ENCODE data around the gene SLC6A6.

Gene SLC6A6

GRCh38 chr3:14520967-14521366, 118.6 kb downstream of the SLC6A6 start:
- DNase-seq (ENCODE audit: low read depth in 2 of 2) = no peak

GRCh38 chr3:14521611-14522010, 119.2 kb downstream of the SLC6A6 start:
- no peak for DNase-seq (ENCODE audit: low read depth in 2 of 2)

- no peak for DNase-seq (ENCODE audit: low read depth in 2 of 2)
These were observed 119.8 kb downstream of the SLC6A6 start for GRCh38 chr3:14522129-14522691.

- DNase-seq (ENCODE audit: low read depth in 2 of 2) = no peak
These were observed 120.4 kb downstream of the SLC6A6 start for GRCh38 chr3:14522768-14523167.

DNA sequence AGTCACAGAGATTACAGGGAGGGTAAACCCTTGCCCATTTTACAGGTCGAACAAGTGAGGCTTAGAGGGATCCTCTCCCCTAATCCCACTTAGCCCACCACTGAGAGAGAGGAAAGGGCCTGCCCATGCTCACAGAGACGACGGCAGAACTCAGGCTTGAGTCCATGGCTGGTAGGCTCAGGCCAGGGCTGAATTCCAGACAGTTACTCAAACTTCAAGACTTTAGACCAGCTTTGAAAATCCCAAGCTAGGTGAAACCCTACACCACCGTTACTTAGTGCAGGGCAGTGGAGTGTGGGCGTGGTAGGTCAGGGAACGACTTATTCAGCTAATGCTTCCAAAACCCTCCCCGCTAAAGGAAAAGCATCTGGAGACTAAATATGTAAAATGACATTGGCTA, 121.4 kb downstream of the SLC6A6 start:
- no peak for DNase-seq (ENCODE audit: low read depth in 2 of 2)

GRCh38 chr3:14524311-14524711, 121.9 kb downstream of the SLC6A6 start:
- DNase-seq (ENCODE audit: low read depth in 2 of 2) = no peak

- no peak for DNase-seq (ENCODE audit: low read depth in 2 of 2)
These were observed 122.7 kb downstream of the SLC6A6 start for GRCh38 chr3:14524920-14525660.

GRCh38 chr3:14525685-14526631, 123.6 kb downstream of the SLC6A6 start:
- DNase-seq (ENCODE audit: low read depth in 2 of 2) = no peak

DNA sequence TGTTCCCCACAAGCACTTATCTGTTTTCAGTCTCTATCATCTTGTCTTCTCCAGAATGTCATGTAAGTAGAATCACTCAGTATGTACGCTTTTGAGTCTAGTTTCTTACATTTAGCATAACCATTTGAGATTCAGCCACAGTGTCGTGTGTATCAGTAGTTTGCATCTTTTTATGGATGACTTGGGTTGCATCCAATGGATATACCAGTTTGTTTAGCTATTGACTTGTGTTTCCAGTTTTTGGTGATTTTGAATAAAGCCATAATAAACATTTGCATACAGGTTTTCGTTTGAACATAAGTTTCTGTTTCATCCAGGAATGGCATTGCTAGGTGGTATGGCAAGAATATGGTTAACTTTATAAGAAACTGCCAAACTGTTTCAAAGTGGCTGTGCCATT, 125.7 kb downstream of the SLC6A6 start:
- DNase-seq (ENCODE audit: low read depth in 2 of 2) = no peak

DNA sequence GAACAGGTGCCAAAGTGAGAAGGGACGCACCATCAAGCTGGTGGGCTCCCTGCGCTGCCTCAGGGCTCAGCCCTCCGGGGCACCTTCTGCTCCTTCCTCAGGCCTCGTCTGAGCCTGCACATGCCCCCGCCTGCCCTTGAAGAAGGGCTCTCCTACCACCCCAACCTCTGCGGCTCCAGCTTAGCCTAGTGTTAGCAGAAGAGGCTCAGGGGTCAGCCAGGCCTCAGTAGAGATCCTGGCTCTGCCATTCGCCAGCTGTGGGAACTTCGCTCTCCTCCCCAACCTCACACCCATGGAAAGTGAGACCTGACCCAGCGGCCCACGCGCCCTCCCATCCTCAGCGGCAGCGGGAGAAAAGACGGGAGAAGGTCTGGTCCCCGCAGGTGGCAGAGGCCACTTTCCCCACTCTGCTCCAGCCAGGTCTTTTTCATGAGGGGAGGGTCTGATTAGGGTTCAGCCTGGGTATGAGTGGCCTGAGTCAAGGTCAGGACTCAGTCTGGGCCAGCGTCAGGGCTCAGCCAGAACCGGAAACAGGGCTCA, 129.5 kb downstream of the SLC6A6 start:
- no peak for DNase-seq (ENCODE audit: low read depth in 2 of 2)

DNA sequence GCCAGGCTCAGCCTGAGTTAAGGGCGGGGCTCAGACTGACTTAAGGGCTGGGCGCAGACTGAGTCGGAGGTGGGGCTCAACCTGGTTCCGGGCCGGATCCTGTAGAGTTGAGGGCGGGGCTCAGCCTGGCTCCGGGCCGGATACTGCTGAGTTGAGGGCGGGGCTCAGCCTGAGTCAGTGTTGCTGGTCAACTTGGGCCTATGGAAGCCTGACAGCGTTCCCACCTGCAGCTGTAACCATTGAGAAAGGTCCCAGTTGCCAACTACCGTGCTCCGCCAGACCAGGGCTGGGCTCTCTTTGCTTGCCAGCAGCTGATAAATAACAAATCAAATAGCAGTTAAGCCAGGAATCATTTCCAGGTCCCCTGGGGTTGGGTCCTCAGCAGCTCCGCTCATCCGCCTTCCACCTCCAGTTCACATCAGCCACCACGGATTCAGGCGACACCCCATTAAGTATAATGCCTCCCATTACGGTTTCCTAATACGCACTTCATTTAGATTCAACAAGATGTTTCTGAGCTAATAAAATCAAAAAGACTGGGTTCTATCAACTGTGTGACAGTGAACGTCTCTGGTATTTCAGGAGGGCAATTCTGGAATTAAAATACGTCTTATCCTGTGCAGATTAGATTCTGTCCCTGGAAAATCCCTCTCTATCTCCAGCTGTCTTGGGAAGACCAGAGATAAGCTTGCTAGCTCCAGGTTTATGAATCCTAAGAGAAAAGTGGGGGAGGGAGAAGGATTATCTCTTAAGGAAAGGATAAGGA, 130.5 kb downstream of the SLC6A6 start:
- no peak for DNase-seq (ENCODE audit: low read depth in 2 of 2)

- DNase-seq (ENCODE audit: low read depth in 2 of 2) = no peak
These were observed 131.1 kb downstream of the SLC6A6 start for GRCh38 chr3:14533457-14533958.

GRCh38 chr3:14534516-14535191, 132.2 kb downstream of the SLC6A6 start:
- no peak for DNase-seq (ENCODE audit: low read depth in 2 of 2)

GRCh38 chr3:14535616-14536015, 133.2 kb downstream of the SLC6A6 start:
- no peak for DNase-seq (ENCODE audit: low read depth in 2 of 2)

DNA sequence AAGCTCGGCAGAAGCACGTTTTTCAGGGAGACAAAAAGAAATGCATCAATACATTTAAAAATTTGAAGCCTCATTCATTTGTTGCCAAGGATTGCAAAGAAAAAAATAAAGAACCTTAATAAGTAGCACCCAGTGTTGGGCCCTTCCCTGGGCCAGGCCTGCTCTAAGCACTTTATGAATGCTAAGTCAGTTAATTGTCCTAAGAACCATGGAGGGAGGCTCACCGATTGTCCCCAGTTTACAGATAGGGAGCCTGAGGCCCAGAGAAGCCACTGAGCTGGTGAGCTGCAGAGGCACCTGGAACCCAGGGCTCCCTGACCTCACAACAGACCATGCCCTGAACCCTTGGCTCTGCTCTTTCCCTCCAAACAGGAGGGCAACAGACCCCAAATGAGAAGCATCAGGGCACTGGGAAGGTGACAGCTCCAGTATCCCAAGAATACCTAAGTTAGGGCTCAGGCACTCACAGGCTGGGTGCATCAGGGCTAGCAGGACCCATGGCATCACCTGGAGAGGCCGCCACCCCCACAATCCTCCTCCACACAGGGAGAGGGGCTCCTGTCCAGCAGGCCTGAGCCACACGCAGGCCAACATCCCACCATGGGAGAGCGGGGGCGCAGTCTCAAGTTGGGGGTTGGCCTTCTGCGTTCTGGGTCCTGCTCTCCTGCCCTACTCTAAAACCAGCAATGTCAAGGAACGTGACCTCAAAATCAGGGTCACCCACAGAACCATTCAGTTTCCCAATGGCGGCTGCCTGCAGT, 133.8 kb downstream of the SLC6A6 start:
- no peak for DNase-seq (ENCODE audit: low read depth in 2 of 2)

GRCh38 chr3:14536837-14537589, 134.6 kb downstream of the SLC6A6 start:
- DNase-seq (ENCODE audit: low read depth in 2 of 2) = no peak

DNA sequence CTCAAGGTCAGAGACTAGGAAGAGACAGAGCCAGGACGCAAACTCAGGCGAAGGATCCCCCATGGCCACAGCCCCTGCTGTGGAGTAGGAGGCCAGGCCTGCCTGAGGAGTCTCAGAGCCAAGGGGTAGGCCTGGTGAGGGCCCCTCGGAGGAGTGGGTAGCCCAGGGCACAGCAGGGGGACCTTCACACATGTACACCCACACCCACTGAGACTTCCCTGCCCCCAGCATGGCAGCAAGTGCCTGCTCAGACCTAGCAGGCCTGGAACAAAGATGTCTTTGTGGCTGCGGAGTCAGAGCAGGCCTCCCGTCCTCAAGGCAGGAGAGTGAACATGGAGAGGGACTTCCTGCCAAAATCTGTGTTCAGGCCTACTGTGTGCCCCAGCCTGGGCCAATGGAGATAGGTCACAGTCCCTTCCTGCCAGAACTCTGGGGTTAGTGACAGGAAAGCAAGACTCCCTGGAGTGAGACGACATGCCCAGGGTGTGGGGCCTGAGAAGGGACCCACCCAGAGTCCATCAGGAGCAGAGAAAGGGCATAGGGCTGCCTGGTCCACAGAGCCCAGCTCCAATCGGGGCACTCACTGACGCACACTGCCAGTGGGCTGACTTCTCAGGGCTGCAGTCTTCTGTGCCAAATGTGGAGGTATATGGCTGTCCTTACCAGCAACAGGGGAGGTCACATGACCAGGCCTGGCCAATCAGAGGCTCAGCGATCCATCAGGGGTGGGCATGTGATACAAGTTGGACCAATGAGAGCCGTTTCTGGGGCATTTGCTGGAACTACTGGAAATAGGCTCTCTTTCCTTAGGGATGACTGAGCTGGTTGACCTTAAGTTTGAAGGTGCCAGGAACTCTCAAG, 135.4 kb downstream of the SLC6A6 start:
- DNase-seq (ENCODE audit: low read depth in 2 of 2) = peak in 1 of 2 donors; percentile 6

- DNase-seq (ENCODE audit: low read depth in 2 of 2) = no peak
These were observed 136.2 kb downstream of the SLC6A6 start for GRCh38 chr3:14538451-14539088.
